Vagina (tissue), 2 donors: ENCODE results near the gene CYYR1. TPM values are rescaled to one million over a fixed set of nuclear protein-coding genes. Genes with fewer than 3 reads are reported as not detected.

Source experiments
- DNase-seq, 2 donors: peaks; one replicate each; pipeline ENCODE4 v3.0.0-alpha.2; 2017; ENCODE audit errors: extremely low spot score in 2 of 2
- H3K27ac ChIP-seq: fragments of 200-600 bp; sonication (generic); one replicate; pipeline ENCODE4 v1.5.1; 2019
- H3K27me3 ChIP-seq: fragments of 200-600 bp; sonication (generic); one replicate; pipeline ENCODE4 v1.5.1; 2019
- H3K36me3 ChIP-seq, 2 donors: fragments of 200-600 bp; sonication (generic); one replicate each; pipeline ENCODE4 v1.5.1; 2017 to 2019
- H3K4me1 ChIP-seq: fragments of 200-600 bp; sonication (generic); one replicate; pipeline ENCODE4 v1.5.1; 2019
- H3K4me3 ChIP-seq, 2 donors: fragments of 200-600 bp; sonication (generic); 1 replicate in 1 of 2; 2 replicates in 1 of 2; pipeline ENCODE4 v1.5.1; 2016 to 2019
- H3K9me3 ChIP-seq: fragments of 200-600 bp; sonication (generic); one replicate; pipeline ENCODE4 v1.5.1; 2019
- POLR2A ChIP-seq, 2 donors: fragments of 450-650 bp; IDR thresholded peaks; one replicate each; pipeline ENCODE4 v1.6.1; 2017; ENCODE audit warnings: antibody characterized with exemption in 2 of 2, mild to moderate bottlenecking in 2 of 2, moderate library complexity in 2 of 2
- POLR2AphosphoS5 ChIP-seq, 2 donors: sonication (generic); formaldehyde crosslinking; IDR thresholded peaks; one replicate each; pipeline ENCODE4 v1.9.0; 2017; ENCODE audit warnings: antibody characterized with exemption in 2 of 2, mild to moderate bottlenecking in 2 of 2, low read depth in 1 of 2; ENCODE audit not compliant: insufficient read depth in 1 of 2
- intact Hi-C: fragments of 100-400 bp; cut with DNase I; formaldehyde crosslinking; loops from one replicate; pipeline ENCODE4 v1.15.1; 2023
- total RNA-seq: library from RNA; depleted of rRNA; stranded (reverse); fragments of >200 nt; gene quantifications from one replicate; pipeline ENCODE4 v1.2.3, GENCODE V29; 2016
- TF ChIP-seq, protein P1 (sequence below), 3 experiments: fragments of 450-650 bp in 2 of 3; fragments of 200-600 bp in 1 of 3; sonication (generic) in 1 of 3; IDR thresholded peaks; one replicate each; pipeline ENCODE4 v1.5.1; 2017 to 2019; ENCODE audit warnings: antibody characterized with exemption in 3 of 3, mild to moderate bottlenecking in 2 of 3, moderate library complexity in 2 of 3

CYYR1 gene
- total RNA-seq, 1 donor from 2014 or later, result 12.3 TPM

DNA sequence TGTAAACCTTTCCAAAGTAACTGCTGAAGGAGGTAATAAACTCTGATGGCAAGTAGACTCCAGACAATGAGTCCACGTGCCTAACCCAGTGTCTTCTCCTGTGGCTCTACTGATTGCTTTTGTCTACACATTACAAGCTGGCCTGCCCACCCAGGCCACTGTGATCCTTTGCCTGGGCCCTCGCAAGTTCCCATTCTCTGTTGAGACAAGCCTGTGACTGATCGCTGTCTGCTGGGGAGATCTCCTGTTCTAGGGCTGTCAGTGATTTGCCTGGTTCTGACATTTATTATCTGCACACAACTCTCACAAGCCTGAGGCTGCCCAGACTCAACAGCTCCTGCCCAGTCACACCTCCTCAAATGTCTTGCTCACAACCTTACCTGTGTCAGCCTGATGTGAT, 81.4 kb downstream of the CYYR1 start:
- H3K27ac ChIP-seq, result no peak overlapping the region
- H3K27me3 ChIP-seq, result no peaks in the 10 kb centered on the region
- no peaks in the 10 kb centered on the region for H3K4me1 ChIP-seq
- no peaks in the 10 kb centered on the region for H3K36me3 ChIP-seq
- intact Hi-C loops, result no loop called here
- H3K9me3 ChIP-seq, result no peaks in the 10 kb centered on the region
- DNase-seq, result no peak
- H3K4me3 ChIP-seq, result no peak overlapping the region
- TF ChIP-seq POLR2AphosphoS5 (IDR thresholded peaks at IDR 0.05; ENCODE audit: insufficient read depth in 1 of 2, low read depth in 1 of 2), result no peak
- no peak for TF ChIP-seq POLR2A (IDR thresholded peaks at IDR 0.05)
- TF ChIP-seq, protein P1, sequence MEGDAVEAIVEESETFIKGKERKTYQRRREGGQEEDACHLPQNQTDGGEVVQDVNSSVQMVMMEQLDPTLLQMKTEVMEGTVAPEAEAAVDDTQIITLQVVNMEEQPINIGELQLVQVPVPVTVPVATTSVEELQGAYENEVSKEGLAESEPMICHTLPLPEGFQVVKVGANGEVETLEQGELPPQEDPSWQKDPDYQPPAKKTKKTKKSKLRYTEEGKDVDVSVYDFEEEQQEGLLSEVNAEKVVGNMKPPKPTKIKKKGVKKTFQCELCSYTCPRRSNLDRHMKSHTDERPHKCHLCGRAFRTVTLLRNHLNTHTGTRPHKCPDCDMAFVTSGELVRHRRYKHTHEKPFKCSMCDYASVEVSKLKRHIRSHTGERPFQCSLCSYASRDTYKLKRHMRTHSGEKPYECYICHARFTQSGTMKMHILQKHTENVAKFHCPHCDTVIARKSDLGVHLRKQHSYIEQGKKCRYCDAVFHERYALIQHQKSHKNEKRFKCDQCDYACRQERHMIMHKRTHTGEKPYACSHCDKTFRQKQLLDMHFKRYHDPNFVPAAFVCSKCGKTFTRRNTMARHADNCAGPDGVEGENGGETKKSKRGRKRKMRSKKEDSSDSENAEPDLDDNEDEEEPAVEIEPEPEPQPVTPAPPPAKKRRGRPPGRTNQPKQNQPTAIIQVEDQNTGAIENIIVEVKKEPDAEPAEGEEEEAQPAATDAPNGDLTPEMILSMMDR (IDR thresholded peaks at IDR 0.05), result no peak

DNA sequence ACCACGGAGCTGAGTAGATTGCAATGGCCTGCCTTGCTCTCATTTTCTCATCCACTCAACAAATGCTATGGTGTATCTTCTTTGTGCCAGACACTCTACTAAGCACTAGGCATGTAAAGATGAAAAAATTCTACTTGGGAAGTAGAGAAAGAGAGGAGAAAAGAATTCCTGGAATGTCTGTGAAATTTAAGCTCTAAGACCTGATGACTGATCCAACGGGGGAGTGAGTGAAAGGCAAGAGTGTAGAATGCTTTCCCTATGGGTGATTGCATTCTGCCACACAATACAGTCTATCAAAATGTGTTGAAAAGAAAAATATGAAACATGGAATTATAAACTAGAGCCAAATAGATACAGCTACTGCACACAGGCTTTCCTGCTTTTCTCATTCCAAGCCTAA, 82.3 kb downstream of the CYYR1 start:
- H3K27ac ChIP-seq, result no peak overlapping the region
- H3K4me1 ChIP-seq, result no peaks in the 10 kb centered on the region
- no peak for TF ChIP-seq POLR2AphosphoS5 (IDR thresholded peaks at IDR 0.05; ENCODE audit: insufficient read depth in 1 of 2, low read depth in 1 of 2)
- TF ChIP-seq POLR2A (IDR thresholded peaks at IDR 0.05), result no peak
- TF ChIP-seq, protein P1 (IDR thresholded peaks at IDR 0.05), result no peak
- H3K9me3 ChIP-seq, result no peaks in the 10 kb centered on the region
- H3K27me3 ChIP-seq, result no peaks in the 10 kb centered on the region
- H3K4me3 ChIP-seq, result no peak overlapping the region
- intact Hi-C loops, result no loop called here
- no peak for DNase-seq
- H3K36me3 ChIP-seq, result no peaks in the 10 kb centered on the region

DNA sequence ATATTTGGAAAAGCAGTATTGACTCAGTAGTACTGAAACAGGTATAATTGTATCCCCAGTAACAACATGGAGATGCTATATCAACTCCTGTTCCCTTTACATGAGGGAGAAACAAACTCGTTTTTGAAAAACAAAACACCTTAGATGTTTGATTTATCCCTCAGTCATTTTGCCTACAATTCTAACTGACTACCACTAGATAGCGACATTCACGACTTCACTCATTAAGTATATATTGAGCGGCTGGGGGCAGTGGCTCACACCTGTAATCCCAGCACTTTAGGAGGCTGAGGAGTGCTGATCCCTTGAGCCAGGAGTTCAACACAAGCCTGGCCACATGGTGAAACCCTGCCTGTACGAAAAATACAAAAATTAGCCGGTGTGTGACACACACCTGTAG, 83.3 kb downstream of the CYYR1 start:
- Histone ChIP-seq H3K4me1 (no peaks in the 10 kb centered on the region), H3K27ac (no peak overlapping the region), H3K36me3 (no peaks in the 10 kb centered on the region), H3K4me3 (no peak overlapping the region), H3K27me3 (no peaks in the 10 kb centered on the region), H3K9me3 (no peaks in the 10 kb centered on the region)
- TF ChIP-seq POLR2AphosphoS5 (IDR thresholded peaks at IDR 0.05; ENCODE audit: insufficient read depth in 1 of 2, low read depth in 1 of 2) (no peak), POLR2A (IDR thresholded peaks at IDR 0.05) (no peak)
- TF ChIP-seq, protein P1 (IDR thresholded peaks at IDR 0.05), result no peak
- no peak for DNase-seq
- intact Hi-C loops, result no loop called here

DNA sequence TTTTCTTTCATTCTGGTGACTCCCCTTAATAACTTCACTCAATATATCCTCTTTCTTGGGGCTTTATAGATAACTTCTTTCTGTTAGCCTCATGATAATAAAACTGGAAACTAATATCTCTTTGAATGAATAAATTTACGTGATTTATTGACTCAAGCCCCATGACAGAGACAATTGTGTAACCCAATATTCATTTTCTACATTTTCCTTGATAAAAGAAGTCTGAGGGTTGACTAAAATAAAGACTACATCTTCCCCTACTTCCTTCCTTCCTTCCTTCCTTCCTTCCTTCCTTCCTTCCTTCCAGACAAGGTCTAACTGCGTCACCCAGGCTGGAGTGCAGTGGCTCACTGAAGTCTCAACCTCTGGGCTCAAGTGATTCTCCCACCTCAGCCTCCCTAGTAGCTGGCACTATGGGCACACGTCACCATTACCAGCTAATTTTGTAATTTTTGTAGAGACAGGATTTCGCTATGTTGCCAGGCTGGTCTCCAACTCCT, 85.1 kb downstream of the CYYR1 start:
- no peak for TF ChIP-seq POLR2AphosphoS5 (IDR thresholded peaks at IDR 0.05; ENCODE audit: insufficient read depth in 1 of 2, low read depth in 1 of 2)
- TF ChIP-seq, protein P1 (IDR thresholded peaks at IDR 0.05), result no peak
- no peak for TF ChIP-seq POLR2A (IDR thresholded peaks at IDR 0.05)
- DNase-seq, result no peak
- no peak overlapping the region for H3K27ac ChIP-seq
- H3K36me3 ChIP-seq, result no peaks in the 10 kb centered on the region
- no peaks in the 10 kb centered on the region for H3K9me3 ChIP-seq
- intact Hi-C loops, result no loop called here
- H3K4me1 ChIP-seq, result no peaks in the 10 kb centered on the region
- no peaks in the 10 kb centered on the region for H3K27me3 ChIP-seq
- no peak overlapping the region for H3K4me3 ChIP-seq

DNA sequence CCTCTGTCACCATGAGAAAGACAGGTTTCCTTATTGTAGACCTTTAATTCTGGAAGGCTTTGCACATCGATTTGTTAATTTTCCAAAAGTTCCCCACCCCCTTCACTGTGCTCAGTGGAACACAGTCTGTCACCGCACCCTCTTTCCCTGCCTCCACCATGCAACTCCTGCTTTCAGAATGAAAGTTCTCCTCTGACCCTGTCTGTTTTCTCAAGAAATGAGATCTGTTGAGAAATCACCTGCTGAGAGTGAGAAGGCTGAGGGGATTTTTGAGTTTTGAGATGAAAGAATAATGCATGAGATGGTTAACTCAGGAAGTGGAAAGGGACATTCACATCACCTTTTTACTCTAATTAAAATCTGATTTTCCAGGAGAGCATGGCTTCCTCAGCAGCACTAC, 99.6 kb downstream of the CYYR1 start:
- no peaks in the 10 kb centered on the region for H3K36me3 ChIP-seq
- H3K4me3 ChIP-seq, result no peak overlapping the region
- no peak overlapping the region for H3K27ac ChIP-seq
- no peaks in the 10 kb centered on the region for H3K27me3 ChIP-seq
- no peak for TF ChIP-seq POLR2AphosphoS5 (IDR thresholded peaks at IDR 0.05; ENCODE audit: insufficient read depth in 1 of 2, low read depth in 1 of 2)
- TF ChIP-seq, protein P1 (IDR thresholded peaks at IDR 0.05), result no peak
- no peak for TF ChIP-seq POLR2A (IDR thresholded peaks at IDR 0.05)
- no peak for DNase-seq
- peaks cover 4% of the 10 kb centered on the region for H3K4me1 ChIP-seq
- intact Hi-C loops, result no loop called here
- H3K9me3 ChIP-seq, result no peaks in the 10 kb centered on the region
